Kidney capillary endothelial cell (primary cell): ENCODE results near the gene AP2A2.
"Not testable (repeated sequence)": the region's sequence is repeated elsewhere in the genome, so short reads cannot be mapped to it uniquely, and the experiment has no call there.

Experiments used
- DNase-seq: peaks from one replicate; pipeline ENCODE4 v3.0.0-alpha.2; 2018; ENCODE audit warnings: low spot score

The AP2A2 gene

GRCh38 chr11:975376-975775 lies 49.7 kb downstream of the AP2A2 start:
- not testable (repeated sequence) for DNase-seq

DNA sequence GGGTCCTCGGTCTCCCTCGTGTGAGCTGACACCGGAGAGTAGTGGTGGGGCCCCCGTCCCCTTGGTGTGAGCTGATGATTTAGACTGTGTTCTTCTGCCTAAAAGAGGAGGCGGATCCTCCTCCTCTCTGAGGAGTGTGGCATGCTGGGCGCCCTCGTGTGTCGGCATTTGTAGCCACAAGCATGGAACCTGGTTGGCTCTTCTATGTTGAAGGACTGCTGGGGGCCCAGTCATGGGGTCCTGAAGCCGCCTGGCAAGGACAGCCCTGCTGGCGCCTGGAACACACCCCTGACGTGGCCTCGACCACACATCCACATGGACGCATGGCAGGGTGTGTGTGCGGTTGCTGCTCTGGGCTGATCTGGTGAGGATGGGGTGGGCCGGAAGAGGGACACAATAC lies 50.2 kb downstream of the AP2A2 start:
- no peak for DNase-seq

DNA sequence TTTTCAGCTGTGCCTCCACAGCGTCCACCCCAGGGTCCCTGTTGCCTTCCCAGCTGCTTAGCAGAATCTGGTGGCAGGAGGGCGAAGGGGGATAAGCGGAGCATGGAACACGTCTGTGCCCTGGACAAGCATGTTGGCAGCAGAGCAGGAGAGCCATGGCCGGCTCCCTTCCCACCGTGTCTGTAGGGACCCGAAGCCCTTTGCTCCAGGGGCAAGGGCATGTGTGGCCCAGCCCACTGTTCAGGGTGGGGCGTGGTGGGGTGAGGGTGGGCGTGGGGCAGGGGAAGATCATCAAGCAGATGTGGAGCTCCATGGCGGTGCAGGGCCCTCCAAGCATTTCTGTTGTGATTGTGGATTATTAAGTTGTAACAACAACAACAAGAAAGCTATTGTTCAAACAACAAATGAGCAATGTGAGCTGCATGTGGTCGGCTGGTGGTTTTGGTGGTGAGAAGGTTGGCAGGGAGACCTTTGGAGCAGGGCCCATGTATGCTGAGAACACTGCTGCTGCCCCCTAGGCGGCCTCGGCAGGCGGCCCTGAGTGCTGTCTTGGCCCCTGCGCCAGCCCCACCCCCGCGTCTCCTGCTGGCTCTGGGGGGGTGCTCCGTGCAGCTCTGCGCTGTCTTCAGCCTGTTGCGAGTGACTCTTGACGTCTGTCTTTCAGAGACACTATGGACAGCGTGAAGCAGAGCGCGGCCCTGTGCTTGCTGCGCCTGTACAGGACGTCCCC lies 50.9 kb downstream of the AP2A2 start:
- no peak for DNase-seq

DNA sequence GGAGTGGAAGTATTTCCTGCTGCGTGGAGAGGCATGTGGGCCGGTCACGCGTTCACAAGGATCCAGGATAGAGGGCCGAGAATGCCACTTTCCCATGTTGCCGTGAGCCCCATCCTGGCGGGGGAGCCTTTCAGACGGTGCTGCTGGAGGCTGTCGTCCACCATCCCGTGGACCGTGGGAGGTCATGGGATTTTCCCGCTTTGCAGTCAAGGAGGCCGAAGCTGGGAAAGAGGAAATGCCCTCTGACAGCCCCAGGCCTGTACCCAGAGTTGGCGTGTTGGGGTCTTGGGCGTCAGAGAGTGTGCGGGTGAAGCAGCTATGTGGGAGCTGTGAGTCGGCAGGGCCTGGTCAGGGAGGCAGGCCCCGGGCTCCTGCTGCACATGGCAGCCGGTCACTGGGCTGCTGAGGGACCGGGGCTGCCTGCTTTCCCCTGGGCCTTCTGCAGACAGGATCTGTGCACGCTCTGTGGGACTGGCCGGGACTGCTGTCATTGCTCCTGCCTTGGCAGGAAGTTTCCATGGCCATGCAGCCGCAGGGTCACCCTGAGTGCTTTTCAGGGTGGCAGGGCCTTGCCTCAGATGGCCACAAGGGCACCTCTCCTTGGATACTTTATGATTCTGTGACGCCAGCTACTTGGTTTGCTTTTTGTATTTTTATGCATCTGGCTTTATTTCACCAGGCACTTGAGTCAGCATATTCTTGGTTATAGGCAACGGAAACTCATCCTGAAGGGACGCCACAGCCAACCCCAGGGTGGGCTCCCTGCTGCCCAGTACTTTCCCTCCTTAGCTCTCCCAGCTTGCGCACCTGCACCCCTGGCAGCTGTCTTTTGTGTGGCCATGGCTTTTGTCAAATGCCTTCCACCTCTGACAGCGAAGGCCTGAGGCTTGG lies 52.4 kb downstream of the AP2A2 start:
- DNase-seq: no peak

DNA sequence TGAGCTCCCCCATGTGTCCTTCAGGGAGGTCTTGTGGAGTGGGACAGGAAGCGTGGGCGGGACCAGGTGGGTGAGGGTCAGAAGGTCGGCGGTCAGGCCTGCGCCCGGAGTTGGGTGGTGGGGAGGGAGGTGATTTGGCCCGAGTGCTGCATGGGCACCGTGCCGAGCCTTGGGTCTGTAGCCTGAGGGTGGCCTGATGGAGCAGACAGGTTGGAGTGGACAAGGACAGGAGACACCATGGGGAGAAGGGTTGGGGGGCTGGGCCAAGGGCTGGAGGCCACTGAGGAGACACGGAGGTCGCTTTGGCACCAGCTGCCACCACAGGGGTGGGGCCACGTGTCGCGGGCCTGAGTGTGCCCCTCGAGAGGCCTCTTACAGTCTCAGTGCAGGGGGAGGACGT lies 53.1 kb downstream of the AP2A2 start:
- no peak for DNase-seq

GRCh38 chr11:980438-981357 lies 55.0 kb downstream of the AP2A2 start:
- DNase-seq: no peak

GRCh38 chr11:981764-982163 lies 56.1 kb downstream of the AP2A2 start:
- DNase-seq: no peak

DNA sequence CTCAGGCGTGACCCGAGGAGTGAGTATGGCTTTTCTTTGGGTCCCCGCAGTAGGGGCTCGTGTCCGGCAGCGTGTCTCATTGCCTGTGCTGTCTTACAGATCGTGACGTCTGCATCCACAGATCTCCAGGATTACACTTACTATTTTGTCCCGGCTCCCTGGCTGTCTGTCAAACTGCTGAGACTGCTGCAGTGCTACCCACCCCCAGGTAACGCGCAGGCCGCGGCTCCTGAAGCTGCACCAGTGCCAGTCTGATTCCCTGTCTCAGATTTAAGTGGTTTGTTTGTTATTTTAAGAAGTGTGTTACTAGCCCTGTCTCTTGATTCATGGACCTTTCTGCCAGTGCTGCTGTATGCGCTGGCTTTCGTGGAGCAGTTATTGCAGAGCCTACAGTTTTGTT lies 58.9 kb downstream of the AP2A2 start:
- DNase-seq: no peak

- DNase-seq: no peak
Observed at GRCh38 chr11:985406-985805, 59.7 kb downstream of the AP2A2 start.

DNA sequence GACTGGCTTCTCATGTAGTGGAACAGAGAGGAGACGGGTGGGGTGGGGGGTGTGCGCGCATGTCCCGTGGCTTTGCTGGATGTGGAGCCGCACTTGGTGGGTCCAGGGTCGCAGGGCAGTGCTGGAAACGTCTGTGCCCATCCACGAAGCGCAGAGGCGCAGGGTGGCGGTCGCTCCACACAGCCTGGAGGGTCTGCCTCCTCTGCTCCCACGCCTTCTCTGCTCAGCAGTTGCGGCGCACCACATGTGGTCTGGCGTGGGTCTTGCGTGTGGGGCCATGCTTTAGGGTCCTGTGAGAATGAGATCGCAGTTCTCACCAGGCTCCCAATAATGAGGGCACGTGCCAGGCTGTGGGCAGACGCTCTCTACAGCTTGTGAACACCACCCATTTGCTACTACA lies 60.2 kb downstream of the AP2A2 start:
- no peak for DNase-seq

- DNase-seq: no peak
Observed at GRCh38 chr11:986270-986951, 60.7 kb downstream of the AP2A2 start.

GRCh38 chr11:986952-987305 lies 61.3 kb downstream of the AP2A2 start:
- DNase-seq: no peak

GRCh38 chr11:987671-988070 lies 62.0 kb downstream of the AP2A2 start:
- no peak for DNase-seq

DNA sequence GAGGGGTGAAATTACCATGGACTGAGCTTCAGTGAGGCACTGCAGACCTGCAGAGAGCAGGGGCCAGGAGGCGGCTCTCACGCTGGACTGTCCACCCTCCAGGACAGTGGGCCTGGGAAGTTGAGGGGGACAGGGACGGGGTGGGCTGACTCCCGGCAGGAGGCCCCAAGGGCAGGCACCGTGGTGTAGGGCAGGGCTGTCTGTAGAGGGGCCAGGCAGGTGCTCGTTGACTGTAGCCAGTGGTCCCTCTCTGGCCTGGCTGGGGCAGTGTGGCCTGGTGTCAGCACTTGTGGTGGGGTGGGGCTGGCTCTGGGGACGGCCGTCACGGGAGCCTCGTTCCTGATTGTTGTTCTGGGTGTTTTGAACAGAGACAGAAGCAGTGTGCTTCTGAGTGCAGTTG lies 64.4 kb downstream of the AP2A2 start:
- no peak for DNase-seq

GRCh38 chr11:991034-991433 lies 65.4 kb downstream of the AP2A2 start:
- no peak for DNase-seq

GRCh38 chr11:991711-992307 lies 66.1 kb downstream of the AP2A2 start:
- no peak for DNase-seq

GRCh38 chr11:992577-992976 lies 66.9 kb downstream of the AP2A2 start:
- DNase-seq: no peak

DNA sequence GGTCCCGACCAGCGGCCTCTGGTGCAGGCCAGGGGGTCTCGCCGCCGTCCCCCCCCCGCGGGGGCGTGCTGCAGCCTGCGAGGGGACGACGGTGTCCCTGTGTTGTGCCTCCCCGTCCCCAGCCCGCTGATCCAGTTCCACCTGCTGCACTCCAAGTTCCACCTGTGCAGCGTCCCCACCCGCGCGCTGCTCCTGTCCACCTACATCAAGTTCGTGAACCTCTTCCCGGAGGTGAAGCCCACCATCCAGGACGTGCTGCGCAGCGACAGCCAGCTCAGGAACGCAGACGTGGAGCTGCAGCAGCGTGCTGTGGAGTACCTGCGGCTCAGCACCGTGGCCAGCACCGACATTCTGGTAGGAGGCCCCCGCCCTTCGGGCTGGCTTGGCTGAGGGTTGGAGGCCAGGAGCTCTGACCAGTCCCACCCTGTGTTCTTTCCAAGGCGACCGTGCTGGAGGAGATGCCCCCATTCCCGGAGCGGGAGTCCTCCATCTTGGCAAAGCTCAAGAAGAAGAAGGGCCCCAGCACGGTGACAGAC lies 68.0 kb downstream of the AP2A2 start:
- DNase-seq: no peak

- DNase-seq: no peak
Observed at GRCh38 chr11:995044-995751, 69.5 kb downstream of the AP2A2 start.

GRCh38 chr11:995752-996420 lies 70.2 kb downstream of the AP2A2 start:
- no peak for DNase-seq
